HepG2 (cell line): ENCODE data around the gene LGALS1. TPM values are rescaled to one million over a fixed set of nuclear protein-coding genes. Genes with fewer than 3 reads are reported as not detected.
A peak's percentile ranks its signal among the peaks of the same experiment; 100 is the strongest.

Experiments
- ARNT ChIP-seq: fragments of 450-650 bp; IDR thresholded peaks from 2 replicates; pipeline ENCODE4 v1.6.1; 2017
- ATF3 ChIP-seq: sonication (generic); formaldehyde crosslinking; IDR thresholded peaks from 2 replicates; pipeline ENCODE4 v1.4.0; 2020; ENCODE audit warnings: missing genetic modification reagents
- BATF2 ChIP-seq: sonication (generic); formaldehyde crosslinking; IDR thresholded peaks from 2 replicates; pipeline ENCODE4 v1.8.0; 2022; ENCODE audit warnings: mild to moderate bottlenecking, missing genetic modification reagents, moderate library complexity
- CEBPG ChIP-seq: IDR thresholded peaks from 2 replicates; pipeline ENCODE4 v1.6.1; 2016
- DNMT1 ChIP-seq: sonication (generic); formaldehyde crosslinking; IDR thresholded peaks from 2 replicates; pipeline ENCODE4 v1.5.1; 2020; ENCODE audit warnings: mild to moderate bottlenecking, missing genetic modification reagents
- EED ChIP-seq: sonication (generic); formaldehyde crosslinking; IDR thresholded peaks from 2 replicates; pipeline ENCODE4 v1.5.0; 2020; ENCODE audit warnings: mild to moderate bottlenecking, missing genetic modification reagents
- HIVEP1 ChIP-seq: sonication (generic); formaldehyde crosslinking; IDR thresholded peaks from 2 replicates; pipeline ENCODE4 v1.4.0; 2020; ENCODE audit warnings: mild to moderate bottlenecking, missing genetic modification reagents
- HNRNPH1 ChIP-seq: fragments of 200-400 bp; formaldehyde crosslinking; optimal IDR thresholded peaks from 2 replicates; pipeline ENCODE3; 2017; ENCODE audit warnings: mild to moderate bottlenecking, low read depth, low read length
- MAZ ChIP-seq, 2 experiments: sonication (generic) in 1 of 2; formaldehyde crosslinking in 1 of 2; IDR thresholded peaks; 2 replicates each; pipeline versions ENCODE4 v1.5.0 to v1.6.1; 2012 to 2020; ENCODE audit warnings: low read depth in 2 of 2, mild to moderate bottlenecking in 2 of 2, borderline replicate concordance in 1 of 2, improper control_type of control experiment in 1 of 2, low read length in 1 of 2, missing genetic modification reagents in 1 of 2, moderate library complexity in 1 of 2
- POLR2G ChIP-seq: fragments of 200-400 bp; formaldehyde crosslinking; IDR thresholded peaks from 2 replicates; pipeline ENCODE4 v1.6.1; 2018; ENCODE audit warnings: mild to moderate bottlenecking, low read depth, low read length, moderate library complexity
- RORA ChIP-seq: sonication (generic); formaldehyde crosslinking; IDR thresholded peaks from 2 replicates; pipeline ENCODE4 v1.5.0; 2020; ENCODE audit warnings: mild to moderate bottlenecking, missing genetic modification reagents, moderate library complexity
- SKIL ChIP-seq: sonication (generic); formaldehyde crosslinking; IDR thresholded peaks from 2 replicates; pipeline ENCODE4 v1.8.0; 2022; ENCODE audit warnings: missing genetic modification reagents, mild to moderate bottlenecking, moderate library complexity, borderline replicate concordance
- SNAPC4 ChIP-seq: sonication (generic); formaldehyde crosslinking; IDR thresholded peaks from 2 replicates; pipeline ENCODE4 v1.4.0; 2020; ENCODE audit warnings: mild to moderate bottlenecking, missing genetic modification reagents
- TAF15 ChIP-seq: fragments of 200-400 bp; formaldehyde crosslinking; IDR thresholded peaks from one replicate; pipeline ENCODE4 v1.6.1; 2018; ENCODE audit warnings: mild to moderate bottlenecking, low read depth, low read length; ENCODE audit not compliant: poor library complexity, severe bottlenecking
- XRCC5 ChIP-seq: fragments of 200-400 bp; formaldehyde crosslinking; optimal IDR thresholded peaks from 2 replicates; pipeline ENCODE3; 2017; ENCODE audit warnings: mild to moderate bottlenecking, low read length
- ZFY ChIP-seq: sonication (generic); formaldehyde crosslinking; IDR thresholded peaks from 2 replicates; pipeline ENCODE4 v1.4.0; 2020; ENCODE audit warnings: missing genetic modification reagents
- ZMYM4 ChIP-seq: sonication (generic); formaldehyde crosslinking; IDR thresholded peaks from 2 replicates; pipeline ENCODE4 v1.8.1; 2023; ENCODE audit warnings: mild to moderate bottlenecking, missing genetic modification reagents
- ZNF292 ChIP-seq: sonication (generic); formaldehyde crosslinking; IDR thresholded peaks from 2 replicates; pipeline ENCODE4 v1.8.1; 2022; ENCODE audit warnings: mild to moderate bottlenecking, low read depth, missing genetic modification reagents, borderline replicate concordance
- ZNF781 ChIP-seq: sonication (generic); formaldehyde crosslinking; IDR thresholded peaks from 2 replicates; pipeline ENCODE4 v1.5.1; 2020; ENCODE audit warnings: borderline replicate concordance, mild to moderate bottlenecking, missing genetic modification reagents; ENCODE audit errors: not compliant biosample characterization
- ZNF816 ChIP-seq: sonication (generic); formaldehyde crosslinking; IDR thresholded peaks from 2 replicates; pipeline ENCODE4 v1.8.0; 2022; ENCODE audit warnings: missing genetic modification reagents, mild to moderate bottlenecking, borderline replicate concordance
- polyA plus RNA-seq, 8 experiments: library from polyadenylated mRNA; depleted of rRNA in 3 of 8; stranded (reverse) in 7 of 8; unstranded in 1 of 8; fragments of >200 nt; fragmentation: Illumina TruSeq in 4 of 8; extraction: Trizol in 4 of 8; gene quantifications; 2 replicates each; pipeline versions ENCODE4 v1.2.1 to v1.2.3, GENCODE V29; 2011 to 2016; ENCODE audit warnings: low read depth in 4 of 8, missing spikeins in 1 of 8, mixed read lengths in 1 of 8; ENCODE audit not compliant: insufficient read depth in 1 of 8
- total RNA-seq, 5 experiments: library from RNA; depleted of rRNA; stranded (reverse); fragments of >200 nt; fragmentation: Illumina TruSeq; extraction: Trizol; gene quantifications; 2 replicates each; pipeline ENCODE4 v1.2.3, GENCODE V29; 2016; ENCODE audit warnings: low read depth in 1 of 5

The LGALS1 gene
- total and polyA plus RNA-seq, 2 of the 13 experiments (the other 11 are each of a cell fraction or from before 2014, with no cell fraction given): 103 to 858 TPM

- TF ChIP-seq DNMT1 (CRISPR knock-in tag) (0 out of 2 replicates have a peak, but pooled peaks have one; percentile 51), TAF15 (no peak), BATF2 (CRISPR knock-in tag) (0 out of 2 replicates have a peak, but pooled peaks have one; percentile 21), SKIL (CRISPR knock-in tag) (no peak), POLR2G (peak; percentile 59), CEBPG (CRISPR knock-in tag) (peak; percentile 74), ZNF816 (CRISPR knock-in tag) (peak; percentile 55; the same call in 1 of the 2 replicates), ZMYM4 (peak; percentile 55; the same call in 1 of the 2 replicates), XRCC5 (peak; percentile 54), ARNT (no peak), SNAPC4 (CRISPR knock-in tag) (0 out of 2 replicates have a peak, but pooled peaks have one; percentile 44), MAZ (IDR thresholded peaks at IDR 0.05; ENCODE audit: borderline replicate concordance, low read depth, low read length) (no peak; the same call in 1 of the 2 replicates), MAZ (CRISPR knock-in tag; IDR thresholded peaks at IDR 0.05; ENCODE audit: low read depth) (peak; percentile 62; the same call in 1 of the 2 replicates), ZNF292 (0 out of 2 replicates have a peak, but pooled peaks have one; percentile 71), RORA (no peak), HIVEP1 (peak; percentile 68; the same call in 1 of the 2 replicates), HNRNPH1 (peak; percentile 72), ATF3 (CRISPR knock-in tag) (peak; percentile 58; the same call in 1 of the 2 replicates), EED (CRISPR knock-in tag) (no peak), ZFY (CRISPR knock-in tag) (no peak; the same call in 1 of the 2 replicates), ZNF781 (peak; percentile 85)
Observed at GRCh38 chr22:37659066-37659896, 16.2 kb upstream of the LGALS1 start (continued).
